Adrenal gland (tissue), 5 donors: Measurements from ENCODE around the gene SOCS6.

Experiments used
- POLR2A ChIP-seq, 2 donors: fragments of 450-650 bp; IDR thresholded peaks; one replicate each; pipeline ENCODE4 v1.6.1; 2017; ENCODE audit warnings: antibody characterized with exemption in 2 of 2, mild to moderate bottlenecking in 2 of 2, moderate library complexity in 1 of 2
- TF ChIP-seq, protein P1 (sequence below), 6 experiments: fragments of 450-650 bp in 4 of 6; fragments of 200-600 bp in 2 of 6; sonication (generic) in 1 of 6; IDR thresholded peaks; 1 replicate in 5 of 6; 2 replicates in 1 of 6; pipeline versions ENCODE4 v1.5.1 to v1.8.0; 2016 to 2021; ENCODE audit warnings: antibody characterized with exemption in 6 of 6, mild to moderate bottlenecking in 2 of 6, moderate library complexity in 1 of 6
- donor health status: DM: no; HTN: no; CAD: no.

DNA sequence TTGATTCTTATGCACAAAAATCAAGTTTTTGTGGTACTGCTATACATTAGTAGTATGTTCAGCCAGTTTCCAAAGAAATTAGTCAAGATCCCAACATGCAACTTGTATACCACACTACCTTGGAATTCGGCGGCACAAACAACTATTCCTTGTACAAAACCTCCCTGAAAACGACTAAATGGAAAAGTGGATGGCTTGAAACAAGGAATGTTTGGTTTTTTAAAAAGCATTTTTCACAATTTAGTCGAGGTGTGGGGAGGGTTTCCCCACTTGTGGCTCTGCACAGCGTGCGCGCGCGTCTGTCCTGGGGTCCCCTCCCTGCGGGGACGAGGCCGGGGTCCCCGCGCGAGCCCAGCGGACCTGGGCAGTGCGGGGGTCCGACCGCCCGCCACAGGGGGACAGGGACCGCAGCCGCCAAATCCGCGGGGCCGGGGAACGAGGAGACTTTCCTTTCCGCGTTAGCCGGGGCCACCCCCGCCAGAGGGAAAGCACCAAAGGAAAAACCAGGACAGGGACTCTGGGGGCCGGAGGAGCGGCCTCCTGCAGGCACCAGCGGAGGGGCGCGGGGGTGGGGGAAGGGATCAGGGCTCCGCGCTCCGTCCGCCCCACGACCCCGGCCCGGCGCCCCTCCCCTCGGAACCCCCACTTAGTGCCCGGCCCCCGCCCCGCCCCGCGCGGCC lies 534 bp upstream of the SOCS6 start:
- no peak for TF ChIP-seq POLR2A (IDR thresholded peaks at IDR 0.05)
- TF ChIP-seq, protein P1, sequence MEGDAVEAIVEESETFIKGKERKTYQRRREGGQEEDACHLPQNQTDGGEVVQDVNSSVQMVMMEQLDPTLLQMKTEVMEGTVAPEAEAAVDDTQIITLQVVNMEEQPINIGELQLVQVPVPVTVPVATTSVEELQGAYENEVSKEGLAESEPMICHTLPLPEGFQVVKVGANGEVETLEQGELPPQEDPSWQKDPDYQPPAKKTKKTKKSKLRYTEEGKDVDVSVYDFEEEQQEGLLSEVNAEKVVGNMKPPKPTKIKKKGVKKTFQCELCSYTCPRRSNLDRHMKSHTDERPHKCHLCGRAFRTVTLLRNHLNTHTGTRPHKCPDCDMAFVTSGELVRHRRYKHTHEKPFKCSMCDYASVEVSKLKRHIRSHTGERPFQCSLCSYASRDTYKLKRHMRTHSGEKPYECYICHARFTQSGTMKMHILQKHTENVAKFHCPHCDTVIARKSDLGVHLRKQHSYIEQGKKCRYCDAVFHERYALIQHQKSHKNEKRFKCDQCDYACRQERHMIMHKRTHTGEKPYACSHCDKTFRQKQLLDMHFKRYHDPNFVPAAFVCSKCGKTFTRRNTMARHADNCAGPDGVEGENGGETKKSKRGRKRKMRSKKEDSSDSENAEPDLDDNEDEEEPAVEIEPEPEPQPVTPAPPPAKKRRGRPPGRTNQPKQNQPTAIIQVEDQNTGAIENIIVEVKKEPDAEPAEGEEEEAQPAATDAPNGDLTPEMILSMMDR (IDR thresholded peaks at IDR 0.05) = peak in 1 of 6 experiments; percentile 1
